ENCODE results near the gene BARHL1. TPM values are rescaled to one million over a fixed set of nuclear protein-coding genes. Genes with fewer than 3 reads are reported as not detected.

Gene BARHL1
- total RNA-seq, 1 donor from 2014 or later = not detected

DNA sequence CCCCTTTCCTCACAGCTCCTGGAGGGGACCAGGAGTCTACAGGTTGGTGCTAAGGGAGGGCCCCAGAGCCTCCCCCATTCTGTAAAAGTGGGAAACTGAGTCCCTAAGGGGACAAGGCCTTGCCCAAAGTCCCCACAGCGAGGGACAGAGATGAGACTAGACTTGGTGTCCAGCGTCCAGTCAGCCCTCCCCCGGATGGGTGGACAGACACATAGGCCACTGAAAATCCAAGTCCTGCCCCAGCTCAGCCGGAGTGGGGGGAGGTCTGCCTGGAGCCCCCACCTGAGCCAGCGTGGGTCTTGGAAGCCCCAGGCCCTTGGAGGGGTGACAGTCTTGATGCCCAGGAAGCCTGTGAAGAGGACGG lies 5.2 kb downstream of the BARHL1 start:
- DNase-seq = no peak

DNA sequence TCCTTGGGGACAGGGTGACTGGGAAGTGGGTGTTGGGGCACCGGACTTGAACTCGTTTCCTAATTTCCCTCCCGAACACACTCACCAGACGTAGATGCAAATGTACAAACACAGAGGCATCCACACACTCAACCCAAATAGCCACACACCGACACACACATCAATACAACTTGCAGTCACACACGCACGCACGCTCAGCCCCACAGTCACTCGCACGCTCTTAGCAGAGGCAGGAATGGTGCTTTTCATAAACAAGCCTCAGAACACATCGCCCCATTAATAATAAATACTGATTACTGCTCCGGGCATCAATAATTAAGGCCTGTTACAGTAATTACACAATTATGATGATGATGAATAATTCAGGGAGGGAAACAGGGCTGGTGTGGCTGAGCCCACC lies 5.7 kb downstream of the BARHL1 start:
- no peak for DNase-seq

DNA sequence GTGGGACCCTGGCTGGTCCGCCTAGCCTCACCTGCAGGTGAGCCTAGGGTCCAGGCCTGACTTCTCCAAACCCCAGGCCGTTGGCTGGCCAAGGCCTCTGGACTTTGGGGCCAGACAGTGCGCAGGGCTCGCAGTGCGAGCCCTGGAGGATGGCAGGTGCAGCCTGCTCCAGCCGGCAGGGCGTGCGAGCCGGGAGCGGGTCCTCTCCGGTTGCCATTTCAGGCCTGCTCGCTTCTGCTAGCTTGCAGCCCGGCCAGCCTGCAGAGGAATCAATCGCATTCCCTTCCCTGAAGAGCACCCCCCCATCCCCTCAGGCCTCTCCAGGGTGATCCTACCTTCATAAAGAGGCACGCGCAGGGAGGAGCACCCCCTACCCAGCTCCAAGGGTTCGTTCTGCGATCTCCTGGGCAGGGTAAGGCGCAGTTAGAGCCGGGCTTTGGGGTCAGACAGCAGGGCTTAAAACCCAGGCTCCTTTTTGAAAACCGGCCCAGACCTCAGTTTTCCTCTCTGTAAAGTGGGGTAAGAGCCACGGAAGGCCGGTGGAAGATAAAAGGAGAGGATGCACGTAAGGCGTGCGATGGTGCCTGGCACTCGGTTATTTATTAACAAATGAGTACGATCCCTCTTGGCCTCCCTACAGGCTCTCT lies 6.2 kb downstream of the BARHL1 start:
- no peak for DNase-seq

DNA sequence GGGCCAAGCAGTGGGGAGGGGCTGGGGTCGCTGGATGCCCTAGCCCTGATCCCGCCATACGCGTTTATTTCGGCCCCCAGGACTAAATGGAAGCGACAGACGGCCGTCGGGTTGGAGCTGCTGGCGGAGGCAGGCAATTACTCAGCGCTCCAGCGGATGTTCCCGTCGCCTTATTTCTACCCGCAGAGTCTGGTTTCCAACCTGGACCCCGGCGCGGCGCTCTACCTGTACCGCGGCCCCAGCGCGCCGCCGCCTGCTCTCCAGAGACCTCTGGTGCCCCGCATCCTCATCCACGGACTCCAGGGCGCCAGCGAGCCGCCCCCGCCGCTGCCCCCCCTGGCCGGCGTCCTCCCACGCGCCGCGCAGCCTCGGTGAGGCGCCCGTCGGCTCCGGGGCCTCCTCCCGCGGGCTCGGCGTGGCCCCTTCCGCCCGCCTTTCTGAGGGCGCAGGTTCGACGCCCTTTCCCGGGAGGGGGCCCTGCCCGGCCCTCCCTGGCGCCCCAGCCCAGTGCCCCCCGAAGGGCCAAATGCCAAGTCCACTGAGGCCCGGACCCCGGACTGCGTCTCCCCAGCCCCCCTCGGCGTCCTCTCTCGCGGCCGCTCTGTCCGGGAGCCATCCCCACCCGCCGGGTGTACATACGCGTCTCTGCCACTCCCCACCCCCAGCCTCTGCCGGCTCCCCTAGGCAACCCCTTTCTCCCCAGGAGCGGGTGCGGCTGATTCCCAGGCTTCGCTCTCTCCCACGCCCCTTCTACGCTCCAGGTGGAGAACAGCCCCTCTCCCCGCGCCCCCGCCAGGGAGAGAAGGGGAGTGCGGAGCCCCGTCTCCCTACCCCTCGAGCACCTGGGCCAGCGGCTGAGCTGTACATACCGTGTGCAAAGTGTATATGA lies 7.0 kb downstream of the BARHL1 start:
- DNase-seq = no peak

DNA sequence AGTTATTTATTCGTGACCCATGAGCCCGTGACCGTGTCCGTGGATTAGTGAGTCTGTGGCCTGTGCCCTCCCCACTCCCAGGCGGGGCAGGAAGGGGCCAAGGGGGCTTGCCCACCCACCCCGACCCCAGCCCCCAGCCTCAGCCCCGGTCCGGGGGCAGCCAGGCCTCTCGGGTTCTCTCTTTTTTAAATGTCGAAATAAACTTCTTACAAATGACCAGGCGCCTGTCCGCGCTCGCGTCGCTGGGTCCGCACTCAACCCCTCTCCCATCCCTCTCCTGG lies 7.6 kb downstream of the BARHL1 start:
- DNase-seq = no peak

DNA sequence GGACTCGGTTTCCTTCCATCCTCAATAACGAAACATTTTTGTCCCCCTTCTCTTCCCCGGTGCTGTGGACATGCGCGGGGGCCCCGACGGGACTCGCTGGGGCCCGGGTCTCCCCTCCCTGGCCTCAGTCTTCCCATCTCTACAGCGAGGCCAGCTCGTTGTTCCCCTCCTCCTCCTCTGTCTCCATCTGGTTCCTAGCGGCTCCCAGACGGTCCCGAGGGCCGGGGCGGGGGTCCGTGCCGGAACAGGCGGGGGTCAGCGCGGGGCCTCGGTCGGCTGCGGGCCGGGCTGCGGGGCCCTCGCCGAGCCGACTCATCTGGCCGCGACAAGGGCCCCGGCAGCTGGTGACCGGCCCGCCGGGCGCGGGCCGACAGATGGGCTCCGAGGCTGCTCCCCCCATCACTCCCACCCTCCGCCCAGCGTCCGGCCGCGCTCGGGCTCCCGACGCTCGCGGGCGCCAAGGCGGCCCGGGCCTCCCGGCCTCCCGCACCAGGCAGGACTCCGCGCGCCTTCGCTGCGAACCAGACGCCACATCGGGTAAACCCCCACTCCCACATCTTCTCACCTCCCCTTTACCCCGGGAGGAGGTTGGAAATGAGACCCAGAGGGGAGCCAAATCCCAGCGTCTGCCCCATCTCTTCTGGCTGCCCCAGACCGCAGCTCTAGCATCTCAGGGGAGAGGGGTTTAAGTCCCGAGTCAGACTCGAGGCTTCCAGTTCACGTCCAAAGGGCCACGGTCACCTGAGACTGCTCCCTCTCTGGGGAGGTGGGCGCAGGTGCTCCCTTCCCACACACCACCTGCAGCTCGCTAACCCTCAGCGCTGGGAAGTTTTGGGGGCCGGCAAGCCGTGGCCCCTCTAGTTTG lies 8.1 kb downstream of the BARHL1 start:
- no peak for DNase-seq

DNA sequence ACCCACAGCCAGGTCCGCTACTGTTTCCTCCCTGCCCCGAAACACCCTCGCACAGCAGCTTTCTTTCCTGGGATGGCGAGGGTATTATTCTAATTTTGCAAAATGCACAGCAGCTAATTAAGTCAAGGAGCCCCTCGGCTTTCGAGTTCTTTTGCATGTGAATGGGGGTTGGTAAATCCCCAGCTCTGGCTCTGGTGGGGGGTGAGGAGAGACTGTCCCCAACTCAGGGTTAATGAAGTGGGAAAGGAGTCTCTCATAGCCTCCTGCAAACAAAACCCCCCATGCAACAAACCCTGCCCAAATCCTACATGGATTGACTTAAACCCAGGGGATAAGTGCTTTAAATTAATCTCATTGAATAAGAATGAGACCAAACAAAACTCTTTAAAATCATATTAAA lies 8.8 kb downstream of the BARHL1 start:
- no peak for DNase-seq

DNA sequence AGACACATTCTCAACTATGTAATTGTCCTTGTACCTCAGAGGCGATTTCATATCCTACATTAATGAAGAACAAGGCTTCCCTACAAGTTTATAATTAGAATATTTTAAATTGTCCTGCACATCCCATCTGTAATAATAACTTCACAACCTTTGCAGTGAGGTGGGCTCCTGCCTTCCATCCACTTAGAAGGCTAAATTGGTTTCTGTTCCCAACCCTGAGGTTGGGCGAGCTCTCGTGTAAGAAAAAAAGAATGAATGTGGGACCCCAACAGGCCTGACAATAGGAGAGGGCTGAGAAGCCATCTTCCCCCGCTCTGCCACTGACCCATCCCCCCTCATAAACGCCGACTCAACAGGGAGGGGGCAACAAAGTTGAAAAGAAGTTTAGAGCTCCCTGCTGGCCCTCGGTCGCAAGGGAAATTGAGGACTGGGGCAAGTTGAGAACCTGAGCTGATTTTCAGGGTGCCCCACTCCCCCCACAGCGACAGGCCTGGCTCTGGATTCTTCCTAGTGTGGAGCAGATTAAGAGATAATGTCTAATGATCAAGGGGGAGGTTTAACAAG lies 9.4 kb downstream of the BARHL1 start:
- no peak for DNase-seq

DNA sequence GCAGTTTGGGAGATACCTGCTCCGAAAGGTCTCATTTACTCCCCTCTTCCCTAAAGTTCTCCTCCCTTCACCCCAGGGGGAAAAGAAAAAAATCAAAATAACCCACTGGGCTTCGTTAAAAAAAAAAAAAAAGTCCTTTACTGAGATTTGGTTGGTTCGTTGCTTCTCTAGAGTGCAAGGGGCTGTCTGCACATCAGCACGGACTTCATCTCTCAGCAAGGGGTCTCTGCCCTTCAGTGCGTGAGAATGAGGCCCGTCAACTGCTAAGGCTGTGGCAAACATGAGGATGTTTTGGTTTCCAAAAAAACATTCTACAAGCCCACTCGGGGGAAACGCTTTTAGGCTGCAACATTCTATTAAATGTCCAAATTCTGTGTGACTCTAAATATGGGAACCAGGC lies 10.0 kb downstream of the BARHL1 start:
- no peak for DNase-seq

DNA sequence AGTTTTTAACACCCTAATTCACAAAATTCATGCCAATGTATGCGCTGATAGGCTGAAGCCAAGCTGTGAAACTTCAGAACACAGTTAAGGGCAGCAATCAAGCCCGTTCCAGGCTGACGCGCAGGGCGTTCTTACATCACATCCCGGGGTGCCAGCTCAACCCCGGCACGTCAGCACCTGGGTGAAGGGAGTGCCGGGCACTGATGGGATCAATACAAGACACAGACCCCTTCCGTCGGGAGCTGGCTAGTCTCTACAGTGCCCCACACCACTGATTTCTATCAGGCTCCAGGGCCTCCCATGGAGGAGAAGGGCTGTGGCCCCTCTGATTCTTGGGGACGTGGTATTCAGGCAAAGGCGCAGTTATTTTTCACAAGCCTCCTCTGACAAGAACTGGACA lies 12.0 kb downstream of the BARHL1 start:
- no peak for DNase-seq

DNA sequence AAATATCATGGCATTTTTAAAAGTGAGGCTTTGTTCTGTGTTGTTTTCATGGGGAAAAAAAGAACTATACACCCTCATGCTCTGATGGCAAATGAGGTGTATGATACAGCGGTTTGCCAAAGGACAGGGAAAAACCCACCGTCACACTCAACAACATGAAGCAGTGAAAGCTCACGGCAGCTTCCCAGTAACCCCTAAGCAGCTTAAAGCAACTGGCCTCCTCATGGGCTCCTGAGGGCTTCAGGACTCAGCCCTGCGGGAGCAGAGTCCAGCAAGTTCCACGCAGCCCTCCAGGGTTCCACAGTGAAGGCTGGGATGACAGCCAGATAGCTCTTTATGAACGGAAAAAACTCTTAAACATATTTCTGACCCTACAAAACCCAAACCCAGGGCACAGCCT lies 12.9 kb downstream of the BARHL1 start:
- DNase-seq = no peak

DNA sequence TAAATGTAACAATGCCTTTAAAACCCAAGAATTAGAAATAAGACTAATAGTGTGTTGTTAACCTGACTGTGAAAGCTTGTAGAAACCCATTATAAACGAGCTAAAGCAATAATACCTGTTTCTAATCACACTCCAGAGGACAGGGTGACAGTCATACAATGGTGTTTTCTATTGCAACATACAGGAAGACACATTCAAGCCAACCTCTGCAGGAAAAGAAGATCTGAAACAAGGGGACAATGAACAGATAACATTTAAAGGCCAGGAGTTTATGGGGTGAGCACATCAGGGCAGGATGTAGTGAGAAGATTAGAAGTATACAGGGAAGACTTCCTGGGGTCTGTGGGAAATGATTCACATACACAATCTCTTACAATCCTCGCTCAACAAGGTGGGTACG lies 13.8 kb downstream of the BARHL1 start:
- no peak for DNase-seq

DNA sequence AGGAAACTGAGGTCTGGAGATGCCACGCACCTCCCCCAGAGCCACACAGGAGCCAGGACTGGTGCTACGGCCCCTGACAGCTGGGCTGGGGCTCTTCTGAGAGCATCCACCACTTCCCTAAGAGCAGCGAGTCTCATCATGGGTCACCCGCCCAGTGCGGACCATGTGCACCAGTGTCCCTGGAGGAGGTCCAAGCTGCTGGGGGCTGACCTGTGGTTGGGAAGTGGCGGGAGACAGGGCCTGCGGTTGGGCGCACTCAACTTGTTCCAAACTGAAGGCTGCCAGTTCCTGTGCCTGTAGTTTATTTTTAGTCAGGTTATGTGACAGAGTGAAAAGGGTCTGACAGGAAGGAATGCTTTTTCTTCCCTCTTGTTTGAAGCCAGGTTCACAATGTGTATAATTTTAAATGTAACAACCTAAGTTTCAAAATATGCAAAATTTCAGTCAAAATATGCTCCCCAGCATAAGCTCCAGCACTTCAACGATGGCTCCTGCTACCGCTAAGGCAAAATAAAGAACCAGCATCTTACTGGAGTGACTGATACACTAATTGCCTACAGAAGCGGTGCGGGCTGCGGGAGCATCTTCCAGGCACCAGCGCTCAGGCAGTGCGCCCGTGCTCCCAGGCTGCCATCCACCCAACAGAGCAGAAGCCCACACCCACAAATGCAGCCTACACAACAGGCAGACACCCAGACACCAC lies 14.8 kb downstream of the BARHL1 start:
- DNase-seq = no peak

DNA sequence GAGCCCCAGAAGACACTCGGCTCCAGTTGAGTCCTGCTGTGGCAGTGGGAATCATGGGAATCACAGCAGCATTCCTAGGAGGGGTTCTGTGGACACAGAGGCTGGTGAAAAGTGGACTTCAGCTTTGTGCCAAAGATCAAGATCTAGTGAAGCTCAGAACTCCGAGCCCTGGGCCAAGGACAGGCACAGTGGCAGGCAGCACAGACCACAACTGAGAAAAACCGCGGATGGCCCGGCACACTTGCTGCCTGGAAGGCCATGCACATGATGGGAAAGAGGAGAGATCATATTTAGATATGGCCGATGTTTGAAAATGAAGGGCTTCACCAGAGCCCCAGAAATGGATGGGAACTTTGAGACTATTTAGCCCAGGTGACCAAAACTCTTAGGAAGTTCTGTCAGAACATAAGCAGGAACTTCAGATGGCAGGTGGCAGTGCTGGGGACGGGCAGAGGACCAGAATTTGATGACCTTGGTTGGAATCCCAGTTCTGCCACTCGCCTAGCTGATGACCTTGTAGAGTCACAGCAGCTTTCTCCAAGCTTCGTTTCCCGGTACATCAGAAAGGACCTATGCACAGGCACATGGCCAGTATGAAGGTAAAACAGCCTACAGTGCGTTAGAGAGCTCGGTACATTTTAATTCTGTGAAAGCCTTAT lies 18.0 kb downstream of the BARHL1 start:
- DNase-seq = no peak

DNA sequence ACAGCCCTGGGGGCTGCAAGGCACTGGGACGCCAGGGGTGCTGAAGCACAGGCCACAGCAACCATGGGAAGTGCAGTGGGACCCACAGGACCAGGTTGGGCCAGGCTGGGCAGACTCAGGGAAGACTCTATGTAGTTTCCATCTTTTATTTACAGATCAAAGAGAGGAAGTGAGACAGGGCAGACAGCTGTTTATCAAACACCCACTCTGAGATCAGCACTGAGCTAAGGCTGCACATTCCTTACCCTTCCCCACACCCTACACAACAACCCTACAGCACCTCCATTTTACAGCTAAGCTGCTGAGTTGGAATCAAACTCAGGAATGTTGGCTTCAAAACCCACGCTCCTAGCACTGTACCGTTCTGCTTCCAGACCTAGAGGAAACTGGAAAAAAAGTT lies 19.8 kb downstream of the BARHL1 start:
- no peak for DNase-seq

DNA sequence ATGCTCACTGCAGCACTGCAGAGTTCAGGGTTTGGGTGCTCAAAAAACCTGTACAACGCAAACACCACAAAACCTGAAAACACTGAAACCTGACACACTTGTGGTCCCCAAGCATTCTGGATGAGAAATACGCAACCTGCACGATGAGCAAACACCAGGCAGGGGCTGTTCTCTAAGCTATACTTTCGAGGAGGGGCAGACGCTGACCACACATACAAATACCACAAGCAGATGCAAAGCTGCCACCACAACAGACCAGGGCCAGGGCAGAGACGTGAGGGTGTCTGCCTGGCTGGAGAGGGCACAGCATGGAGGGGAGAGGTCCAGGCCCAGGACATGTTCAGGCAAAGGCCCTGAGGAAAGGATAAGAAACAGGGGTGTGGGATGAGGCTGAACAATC lies 23.0 kb downstream of the BARHL1 start:
- DNase-seq = no peak

DNA sequence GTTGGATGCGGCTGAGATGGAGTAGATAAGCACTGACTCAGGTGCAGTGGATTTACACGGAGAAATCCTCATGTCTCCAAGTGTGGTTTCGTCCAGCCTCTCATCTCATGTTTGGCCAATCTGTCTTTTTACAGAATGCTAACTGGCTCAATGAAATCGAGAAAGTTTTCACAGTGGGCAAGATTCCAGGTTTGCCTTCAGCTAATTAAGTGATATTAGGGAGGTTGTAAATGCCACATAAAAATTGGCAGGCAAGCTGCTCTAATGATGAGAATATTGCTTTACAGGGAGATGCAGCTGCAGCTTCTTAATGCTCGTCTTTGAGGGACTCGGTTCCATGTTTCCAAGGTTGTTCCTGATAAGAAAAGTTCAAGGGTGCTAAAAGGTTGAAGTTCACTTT lies 23.7 kb downstream of the BARHL1 start:
- DNase-seq = no peak

DNA sequence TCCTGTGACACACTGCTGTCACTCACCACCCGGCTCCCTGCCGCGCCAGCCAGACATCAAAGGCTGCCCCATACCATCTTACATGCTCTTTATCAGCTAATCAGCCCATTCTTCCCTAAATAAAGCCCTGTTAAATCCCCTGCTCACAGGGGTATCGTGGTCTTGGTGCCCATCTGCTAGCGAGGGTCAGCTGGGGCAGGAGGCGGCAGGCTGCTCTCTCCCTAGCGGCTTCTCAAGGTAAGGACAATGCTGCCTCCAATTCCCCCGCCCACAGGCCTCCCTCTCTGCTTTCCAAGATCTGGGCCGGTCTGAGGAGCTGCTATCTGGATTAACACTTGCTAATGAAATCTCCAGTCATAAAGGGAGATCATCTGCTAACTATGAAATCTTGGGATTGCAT lies 26.8 kb downstream of the BARHL1 start:
- no peak for DNase-seq

DNA sequence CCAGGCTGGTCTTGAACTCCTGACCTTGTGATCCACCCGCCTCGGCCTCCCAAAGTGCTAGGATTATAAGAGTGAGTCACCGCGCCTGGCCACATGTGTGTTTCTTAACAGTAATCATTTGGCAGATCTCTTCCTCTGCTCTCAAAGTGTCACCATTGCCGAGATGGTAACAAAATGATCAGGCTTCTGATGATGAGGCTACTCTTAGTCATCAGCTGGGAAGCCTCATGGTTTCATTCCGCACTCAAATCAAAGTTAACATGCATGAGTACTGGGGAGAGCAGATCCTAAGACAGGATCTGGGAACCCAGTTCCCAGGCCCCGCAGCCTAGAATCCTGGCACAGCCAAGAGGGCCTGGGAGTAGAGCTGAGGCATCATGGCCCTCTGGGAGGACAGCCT lies 27.4 kb downstream of the BARHL1 start:
- no peak for DNase-seq

DNA sequence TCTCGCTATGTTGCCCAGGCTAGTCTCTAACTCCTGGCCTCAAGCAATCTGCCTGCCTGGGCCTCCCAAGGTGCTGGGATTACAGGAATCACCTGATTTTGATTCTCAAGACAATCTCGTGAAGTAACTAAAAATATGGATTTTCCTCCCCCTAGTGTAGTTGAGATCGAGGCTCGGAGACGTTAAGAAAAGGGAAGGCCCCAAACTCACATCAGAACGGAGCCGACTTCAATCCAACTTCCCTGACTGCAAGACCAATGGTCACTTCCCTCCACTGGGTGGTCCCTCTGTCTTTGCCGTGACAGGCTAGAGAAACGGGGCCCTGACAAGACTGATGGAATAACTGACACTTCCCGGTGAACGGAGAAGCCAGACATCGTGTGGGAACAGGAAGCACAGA lies 28.3 kb downstream of the BARHL1 start:
- no peak for DNase-seq

DNA sequence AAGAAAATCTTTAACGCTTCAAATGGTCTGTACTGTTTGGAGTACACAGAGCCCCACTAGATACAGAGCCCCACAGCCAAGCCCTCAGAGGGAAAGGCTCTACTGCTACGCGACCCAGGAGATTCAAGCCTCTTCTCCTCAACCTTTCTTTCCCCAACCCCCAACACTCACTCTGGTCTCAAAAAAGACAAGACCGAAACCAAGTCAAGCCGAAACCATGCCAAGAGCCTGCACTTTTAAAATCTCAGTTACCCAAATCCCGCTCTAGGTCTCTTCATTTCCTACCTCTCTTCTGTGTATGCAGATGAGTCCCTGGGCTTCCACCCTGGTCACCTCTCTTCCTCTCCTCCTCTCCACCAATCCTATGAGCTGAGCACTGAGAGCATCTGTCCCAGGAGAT lies 31.9 kb downstream of the BARHL1 start:
- DNase-seq = no peak

DNA sequence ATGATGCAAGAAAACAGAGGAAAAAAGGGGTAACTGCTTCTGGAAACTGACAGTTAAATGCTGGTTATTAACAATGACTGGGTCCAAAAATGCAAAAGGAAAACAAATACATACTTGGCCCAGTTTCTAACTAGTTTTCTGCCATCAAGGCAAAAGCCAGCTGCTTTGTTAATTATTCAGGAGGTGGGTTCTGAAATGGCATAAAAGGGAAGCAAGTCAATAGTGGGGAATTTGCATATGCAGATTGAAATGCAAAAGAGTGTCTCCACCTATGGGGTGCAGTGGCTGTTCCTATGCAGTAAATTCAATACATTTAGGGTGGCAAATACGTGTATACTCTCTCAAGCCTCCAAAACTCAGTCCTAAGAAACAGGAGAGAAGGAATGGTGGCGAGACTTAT lies 33.4 kb downstream of the BARHL1 start:
- DNase-seq = no peak
